Measurements from ENCODE around the gene GRIA1. TPM values are rescaled to one million over a fixed set of nuclear protein-coding genes. Genes with fewer than 3 reads are reported as not detected.

Gene GRIA1
- total and polyA plus RNA-seq, 2 of the 4 experiments (the other 2 are of a cell fraction): 0.48 to 1.3 TPM

GRCh38 chr5:153807801-153808200 is 317.3 kb downstream of the GRIA1 start:
- H3K9me1 ChIP-seq (ENCODE audit: insufficient read depth, low read length): no peaks in the 10 kb centered on the region
- H4K20me1 ChIP-seq (ENCODE audit: insufficient read depth, low read length): no peaks in the 10 kb centered on the region
- no peak overlapping the region for H4K8ac ChIP-seq (ENCODE audit: low read depth in 2 of 2, low read length in 2 of 2)
- H2BK15ac ChIP-seq (ENCODE audit: low read depth, low read length): no peak overlapping the region
- no peak overlapping the region for H3K4me3 ChIP-seq (ENCODE audit: insufficient read depth, low read depth, low read length)
- H3K4me1 ChIP-seq (ENCODE audit: control insufficient read depth, insufficient read depth, low read length): no peaks in the 10 kb centered on the region
- BruUV-seq (replicated peaks): no TSS peak
- H3K18ac ChIP-seq (ENCODE audit: low read depth, low read length): no peak overlapping the region
- H2BK120ac ChIP-seq (ENCODE audit: low read depth, low read length): no peak overlapping the region
- no peak overlapping the region for H2BK20ac ChIP-seq (ENCODE audit: low read depth, low read length)
- no peak overlapping the region for H3K9ac ChIP-seq (ENCODE audit: low read depth, low read length)
- no peaks in the 10 kb centered on the region for H3K79me1 ChIP-seq (ENCODE audit: low read depth in 1 of 2, low read length in 2 of 2)
- H3K56ac ChIP-seq (ENCODE audit: extremely low read depth, insufficient read depth, low read length): no peak overlapping the region
- no peak overlapping the region for H2AK5ac ChIP-seq (ENCODE audit: low read depth, low read length)
- no peak overlapping the region for H3K27ac ChIP-seq (ENCODE audit: insufficient read depth, low read length)
- no peak overlapping the region for H3K14ac ChIP-seq (replicated peaks; ENCODE audit: low read depth, low read length)
- H3K9me3 ChIP-seq (ENCODE audit: control insufficient read depth, insufficient read depth, low read length): no peaks in the 10 kb centered on the region
- intact Hi-C loops (cut with micrococcal nuclease): no loop called here
- H3K4ac ChIP-seq (ENCODE audit: low read depth, low read length): no peak overlapping the region
- POLR2A ChIA-PET (ENCODE audit: unreplicated experiment): no interaction called here
- no peak overlapping the region for H3K23ac ChIP-seq (ENCODE audit: low read depth, low read length)
- dilution Hi-C loops (cut with HindIII; ENCODE audit: low sequenced_read_pairs, unreplicated experiment): no loop called here
- DNase-seq: no peak
- H3K36me3 ChIP-seq (ENCODE audit: control insufficient read depth, insufficient read depth, low read length): no peaks in the 10 kb centered on the region
- no peak overlapping the region for H4K91ac ChIP-seq (ENCODE audit: insufficient read depth, low read depth, low read length)
- H2BK5ac ChIP-seq (ENCODE audit: low read depth, low read length, poor library complexity, severe bottlenecking): no peak overlapping the region
- no peak overlapping the region for H2AK9ac ChIP-seq (replicated peaks; ENCODE audit: low read depth, low read length, poor library complexity)
- no peak for ATAC-seq (ENCODE audit: low read depth)
- in situ Hi-C loops (cut with MboI; ENCODE audit: low sequenced_read_pairs): no loop called here
- H4K5ac ChIP-seq (ENCODE audit: low read depth, low read length): no peak overlapping the region
- CTCF ChIA-PET: no interaction called here
- H2AFZ ChIP-seq (replicated peaks; ENCODE audit: low read length, poor library complexity): no peak overlapping the region
- 80% methylated on average over 1 of the region's 2 CpGs; no CpG with 5 or more reads in 1 of the 2 experiments for WGBS, 2 experiments (ENCODE audit: extremely low coverage in 2 of 2, insufficient read length in 1 of 2)
- TF ChIP-seq MAZ (IDR thresholded peaks at IDR 0.05; ENCODE audit: borderline replicate concordance, low read depth, low read length): no peak
- no peak for TF ChIP-seq CTCF (conservative IDR thresholded peaks at IDR 0.05; ENCODE audit: low read depth, low read length)
- no peak for TF ChIP-seq RFX5 (IDR thresholded peaks at IDR 0.05; ENCODE audit: low read depth, low read length)
- no peak for TF ChIP-seq SMC3 (IDR thresholded peaks at IDR 0.05; ENCODE audit: low read depth, low read length)
- no peak for TF ChIP-seq NFE2L2 (IDR thresholded peaks at IDR 0.05; ENCODE audit: low read depth, low read length)
- no peak for TF ChIP-seq CEBPB (IDR thresholded peaks at IDR 0.05; ENCODE audit: low read depth, low read length)
- no peak for TF ChIP-seq RCOR1 (IDR thresholded peaks at IDR 0.05; ENCODE audit: insufficient replicate concordance, low read length)
- TF ChIP-seq POLR2A (IDR thresholded peaks at IDR 0.05; ENCODE audit: low read depth, low read length): no peak
- no peaks in the 10 kb centered on the region for H3K27me3 ChIP-seq (ENCODE audit: control insufficient read depth, insufficient read depth, low read length)
- no peak overlapping the region for H3K4me2 ChIP-seq (ENCODE audit: low read depth, low read length)
